Bronchial smooth muscle cell (primary cell): ENCODE measurements around the gene L3MBTL4. TPM values are rescaled to one million over a fixed set of nuclear protein-coding genes. Genes with fewer than 3 reads are reported as not detected.

Experiments used
- total RNA-seq: library from RNA; depleted of rRNA; stranded (reverse); fragments of >200 nt; gene quantifications from 2 replicates; pipeline ENCODE4 v1.2.1, GENCODE V29; 2014

Gene L3MBTL4
- under 0.01 and 0.16 TPM in 2 replicates for total RNA-seq

GRCh38 chr18:6414723-6415417 lies at the start of gene L3MBTL4:
Gene L3MBTL4 (minus strand): TSS chr18:6414911. CDS start chr18:6311625, 103,286 bp downstream.

